Embryonic facial prominence (tissue), 1 donor: ENCODE data around the gene RXFP1.

ENCODE experiments used
- DNase-seq: peaks from one replicate; pipeline ENCODE4 v3.0.0-alpha.2; 2016; ENCODE audit errors: extremely low spot score

The RXFP1 gene

DNA sequence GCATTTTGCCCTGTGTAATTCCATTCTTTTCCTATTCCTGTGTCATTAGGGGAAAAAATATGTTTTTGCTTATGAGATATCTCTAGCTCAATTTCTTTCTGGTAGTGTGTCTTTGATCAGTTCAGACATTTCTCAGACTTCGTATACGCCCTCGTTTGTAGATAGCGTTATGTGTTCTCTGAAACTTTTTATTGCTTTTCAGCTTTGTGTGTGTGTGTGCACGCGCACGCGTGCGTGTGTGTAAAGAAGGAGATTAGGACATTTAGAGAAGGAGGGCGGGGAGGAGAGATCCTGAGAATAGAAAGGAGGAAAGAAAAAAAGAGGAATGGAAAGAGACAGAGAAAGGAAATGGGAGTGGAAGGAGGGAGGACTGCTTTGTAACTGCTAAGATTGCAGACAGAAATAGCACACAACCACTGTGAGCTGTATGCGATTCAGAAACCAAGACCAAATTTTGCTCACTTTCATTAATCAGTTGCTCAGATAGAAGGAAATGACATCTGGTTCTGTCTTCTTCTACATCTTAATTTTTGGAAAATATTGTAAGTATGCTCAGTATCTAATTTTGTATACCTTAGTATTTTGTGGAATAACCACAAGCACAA is at the start of gene RXFP1:
Gene RXFP1 (plus strand): TSS at position 399 of the 605 bp plus-strand sequence. CDS start 95 bp downstream, at position 494.
- no peak for DNase-seq

DNA sequence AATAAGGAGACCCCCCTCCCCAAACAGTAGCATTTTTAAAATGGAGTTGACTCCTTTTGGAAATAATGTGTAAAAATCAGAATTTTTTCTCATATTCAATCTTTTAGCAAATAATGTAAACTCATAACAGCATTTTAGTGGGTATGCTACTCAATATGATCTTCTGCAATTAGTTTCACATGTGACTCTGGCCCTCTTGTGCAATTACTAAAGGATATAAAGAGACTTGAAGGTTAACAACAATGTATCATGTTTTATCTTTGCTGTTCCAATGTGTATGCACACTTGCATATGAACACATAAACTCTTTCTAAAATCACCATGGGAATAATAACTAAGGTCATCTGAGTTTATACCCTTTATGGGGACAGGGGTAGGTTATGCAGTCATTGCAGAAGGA is 39.9 kb upstream of the RXFP1 start:
- DNase-seq, result no peak

DNA sequence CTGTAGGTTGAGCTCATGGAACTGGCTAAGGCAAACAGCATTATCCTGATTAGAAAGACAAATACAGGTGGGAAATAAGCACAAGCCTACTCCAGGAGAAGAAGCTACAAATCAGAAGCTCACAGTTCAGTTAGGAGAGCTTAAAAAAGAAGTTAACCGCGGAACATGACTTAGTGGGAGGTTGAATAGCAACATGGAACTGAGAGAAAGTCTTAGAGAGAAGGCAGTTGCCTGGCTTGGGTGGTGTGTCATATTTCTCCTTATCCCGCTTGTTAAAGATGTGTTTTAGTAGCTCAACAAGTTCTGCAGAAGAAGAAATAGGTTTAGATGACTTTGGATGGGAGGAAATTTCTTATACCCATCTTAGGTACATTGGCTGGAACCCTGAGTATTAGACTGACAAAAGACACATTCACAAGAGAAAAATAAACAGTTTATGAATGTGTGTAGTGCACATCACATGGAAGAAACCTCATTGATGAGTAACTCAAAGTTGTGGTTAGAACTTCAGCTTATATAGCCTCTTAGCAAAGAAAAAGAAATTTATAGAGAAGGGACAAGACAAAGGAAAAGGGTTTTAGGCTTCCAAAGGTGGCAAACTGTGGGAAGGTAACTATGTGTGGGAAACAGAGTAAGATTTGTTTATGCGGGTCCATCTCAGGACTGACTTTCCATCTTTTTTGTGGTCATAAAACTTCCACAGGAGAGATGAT is 37.4 kb upstream of the RXFP1 start:
- DNase-seq, result no peak

DNA sequence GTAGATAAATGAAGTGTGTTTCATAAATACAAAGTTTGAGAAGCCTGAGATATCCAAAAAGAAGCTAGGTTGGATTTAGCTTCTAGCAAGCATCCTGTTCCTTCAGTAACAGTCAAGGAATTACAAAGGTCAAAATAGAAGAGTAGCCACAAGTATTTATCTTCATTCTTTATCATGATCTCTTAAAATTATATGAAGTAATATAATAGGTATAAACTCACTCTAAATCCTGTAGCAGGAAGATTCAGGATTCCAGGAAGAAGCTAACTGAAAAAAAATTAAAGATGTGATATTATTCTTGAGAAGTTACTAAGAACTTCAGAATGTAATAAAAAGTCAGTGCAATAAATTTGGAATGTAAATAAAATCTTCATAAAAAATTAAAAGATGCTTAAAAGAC is 31.1 kb upstream of the RXFP1 start:
- no peak for DNase-seq

DNA sequence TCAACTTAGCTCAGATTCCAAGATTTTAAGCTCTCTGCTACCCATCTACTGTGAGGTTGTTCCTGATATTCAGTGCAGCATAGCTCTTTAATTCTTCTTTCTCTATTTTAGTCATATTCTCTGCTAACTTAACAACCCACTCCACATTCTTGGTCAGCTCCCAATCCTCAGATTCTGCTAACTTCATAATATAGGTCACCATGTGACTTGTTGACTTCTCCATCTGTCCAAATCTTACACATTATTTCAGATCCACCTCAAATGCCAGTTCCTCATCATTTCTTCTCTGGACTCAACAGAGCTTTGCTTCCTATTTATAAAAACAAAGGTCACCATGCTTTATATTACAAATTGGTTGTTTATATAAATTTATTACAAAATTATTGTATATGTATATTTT is 29.3 kb upstream of the RXFP1 start:
- DNase-seq, result no peak

DNA sequence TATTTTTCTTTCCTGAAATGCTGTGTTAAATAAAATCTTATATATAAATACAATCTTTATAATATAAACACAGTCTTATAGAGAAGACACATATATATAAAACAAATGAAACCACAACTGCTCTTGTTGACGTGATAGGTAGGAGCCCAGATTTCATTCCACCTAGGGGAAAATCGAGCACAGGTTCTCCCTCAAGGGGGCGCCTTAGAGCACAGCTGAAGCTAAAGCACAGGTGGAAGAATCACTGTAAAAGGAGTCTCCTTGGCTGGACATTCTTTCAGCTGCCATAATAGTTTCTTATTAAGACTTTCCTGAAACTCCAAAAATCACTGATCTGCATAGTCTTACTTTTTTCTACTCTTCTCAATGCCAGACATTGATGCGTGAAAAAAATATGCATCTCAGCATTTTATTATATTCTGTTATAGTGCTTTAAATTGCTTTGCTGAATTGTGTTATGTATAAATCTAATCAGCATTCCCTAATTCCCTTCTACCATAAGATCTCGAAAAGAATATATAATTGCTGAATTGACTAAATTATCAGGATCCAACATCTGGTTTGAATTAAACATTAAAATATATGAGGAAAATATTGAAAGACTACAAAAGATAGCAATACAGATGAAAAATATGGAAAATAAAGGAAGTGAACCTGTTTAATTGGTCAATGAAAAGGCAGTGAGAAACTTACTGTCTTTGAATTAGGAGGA is 25.5 kb upstream of the RXFP1 start:
- no peak for DNase-seq

DNA sequence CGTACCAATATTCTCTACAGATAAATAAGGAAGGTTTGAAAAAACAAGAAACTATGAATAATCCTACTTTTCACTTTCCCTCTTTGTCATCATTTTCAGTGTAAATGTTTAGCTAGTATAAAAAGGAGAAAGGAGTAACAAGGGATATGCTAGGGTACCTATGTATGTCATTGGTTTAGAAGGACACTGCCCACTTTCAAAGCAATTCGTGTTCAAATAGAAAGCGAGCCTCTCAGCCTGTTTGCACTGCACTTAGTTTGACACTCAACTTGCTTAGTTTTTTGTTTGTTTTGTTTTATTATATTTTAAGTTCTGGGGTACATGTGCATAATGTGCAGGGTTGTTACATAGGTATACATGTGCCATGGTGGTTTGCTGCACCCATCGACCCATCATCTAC is 21.6 kb upstream of the RXFP1 start:
- DNase-seq, result no peak

DNA sequence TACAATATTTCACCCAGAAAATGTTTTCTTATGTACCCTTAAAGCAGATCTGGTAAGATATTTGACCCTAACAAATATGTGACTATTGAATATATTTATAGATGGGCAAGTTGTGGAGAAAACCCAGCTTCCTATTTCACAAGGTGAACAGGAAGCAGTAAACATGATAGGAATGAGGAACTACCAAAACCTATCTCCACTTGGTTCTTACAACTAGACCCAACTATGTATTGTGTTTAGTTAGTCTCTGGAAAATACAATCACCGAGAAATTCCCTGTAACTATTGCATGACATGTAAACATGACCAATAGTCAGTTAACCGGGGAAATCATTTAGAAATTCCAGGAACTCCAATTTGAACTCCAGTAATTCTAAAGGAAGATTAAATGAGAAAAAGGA is 8.4 kb upstream of the RXFP1 start:
- no peak for DNase-seq

DNA sequence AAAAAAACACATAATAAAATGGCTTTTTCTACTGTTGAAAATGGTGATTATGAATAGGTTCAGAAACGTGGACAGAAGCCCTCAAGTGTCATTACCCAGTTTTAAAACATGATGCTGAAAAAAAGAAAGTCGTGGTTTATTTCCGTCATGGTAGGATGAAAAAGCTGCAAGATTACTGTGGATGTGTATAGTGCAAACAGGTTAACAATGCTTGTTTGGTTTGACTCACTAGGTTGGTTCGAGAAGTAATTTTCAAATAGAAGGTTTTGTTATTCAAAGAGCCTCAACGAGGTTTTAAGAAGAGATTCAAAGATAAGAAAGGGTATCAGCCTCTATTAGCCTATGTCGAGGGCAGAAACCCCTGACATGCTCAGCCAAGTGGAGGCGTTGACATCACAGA is 2.5 kb upstream of the RXFP1 start:
- no peak for DNase-seq

DNA sequence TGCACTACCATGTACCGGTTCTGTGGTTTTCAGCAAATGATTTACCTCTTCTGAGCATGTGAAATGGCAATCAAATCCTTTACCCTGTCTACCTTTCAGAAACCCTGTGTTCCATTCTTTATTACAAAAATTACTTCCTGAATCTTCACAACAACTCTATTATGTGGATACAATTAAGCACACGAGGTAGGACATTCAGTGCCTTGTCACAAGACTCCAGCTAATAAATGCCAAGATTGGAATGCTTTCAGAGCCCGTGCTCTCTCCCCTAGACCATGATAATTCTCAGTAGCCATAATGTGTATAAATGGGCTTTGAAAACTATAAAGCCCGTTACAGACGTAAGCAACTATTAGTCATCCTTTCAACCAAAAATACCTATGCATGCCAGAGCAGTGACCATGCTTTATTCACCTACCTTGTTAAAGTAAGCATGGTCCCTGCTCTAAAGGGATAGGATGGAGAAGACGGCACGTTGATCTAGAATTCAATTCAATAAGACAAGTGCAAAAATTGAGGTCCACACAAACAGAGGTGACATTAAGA is 2.4 kb downstream of the RXFP1 start:
- DNase-seq, result no peak

DNA sequence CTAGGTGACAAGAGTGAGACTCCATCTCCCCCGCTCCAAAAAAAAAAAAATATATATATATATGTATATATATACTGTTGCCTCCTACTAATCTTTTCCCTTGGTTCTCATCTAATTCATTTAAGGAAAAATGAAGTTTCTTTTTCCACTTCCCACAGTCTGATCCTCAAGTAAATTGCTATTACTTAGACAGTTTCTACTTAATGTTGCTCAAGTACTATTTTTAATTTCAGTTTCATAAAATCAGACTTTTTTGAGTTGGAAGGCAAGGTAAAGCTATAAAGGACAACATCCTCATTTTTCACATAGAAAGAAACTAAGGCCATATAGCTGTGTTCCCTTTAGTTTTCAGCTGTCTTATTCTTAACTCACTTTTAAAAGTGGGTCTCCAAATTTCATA is 5.8 kb downstream of the RXFP1 start:
- no peak for DNase-seq

DNA sequence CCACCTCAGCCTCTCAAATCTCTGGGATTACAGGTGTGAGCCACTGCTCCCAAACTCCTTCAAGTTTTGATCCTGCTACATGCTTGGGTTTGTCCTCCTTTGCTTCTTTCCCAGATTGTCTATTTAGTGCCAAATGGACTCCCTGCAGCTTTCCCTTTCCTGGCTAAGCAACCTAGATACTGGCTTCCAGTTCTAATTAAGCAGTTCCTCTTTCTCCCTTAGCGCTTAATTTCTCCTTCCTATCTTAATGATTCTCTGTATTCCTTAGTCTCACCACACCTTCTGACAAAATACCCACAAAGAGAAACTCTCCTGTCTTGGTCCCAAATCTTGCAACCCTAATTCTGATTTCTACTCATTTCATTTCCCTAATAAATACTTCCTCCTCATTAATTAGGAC is 7.8 kb downstream of the RXFP1 start:
- no peak for DNase-seq

DNA sequence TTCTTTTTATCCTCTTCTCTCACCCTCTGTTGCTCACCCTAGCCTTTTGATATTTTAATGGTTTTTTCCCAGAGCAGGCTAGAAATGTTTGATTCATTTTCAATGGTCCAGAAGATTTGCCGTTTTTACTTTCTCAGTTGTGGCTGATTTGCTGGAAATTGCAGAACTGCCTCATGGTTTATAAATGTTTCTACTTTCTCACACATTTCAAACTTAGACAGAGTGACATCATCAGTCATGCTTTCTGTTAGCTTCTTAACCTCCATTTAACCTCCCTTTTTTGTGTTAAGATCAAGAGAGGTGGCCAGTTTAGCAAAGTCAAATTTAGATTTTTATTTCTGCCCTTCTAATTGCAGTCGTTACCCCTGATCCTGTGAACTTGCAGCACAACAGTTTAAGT is 8.7 kb downstream of the RXFP1 start:
- DNase-seq, result no peak

DNA sequence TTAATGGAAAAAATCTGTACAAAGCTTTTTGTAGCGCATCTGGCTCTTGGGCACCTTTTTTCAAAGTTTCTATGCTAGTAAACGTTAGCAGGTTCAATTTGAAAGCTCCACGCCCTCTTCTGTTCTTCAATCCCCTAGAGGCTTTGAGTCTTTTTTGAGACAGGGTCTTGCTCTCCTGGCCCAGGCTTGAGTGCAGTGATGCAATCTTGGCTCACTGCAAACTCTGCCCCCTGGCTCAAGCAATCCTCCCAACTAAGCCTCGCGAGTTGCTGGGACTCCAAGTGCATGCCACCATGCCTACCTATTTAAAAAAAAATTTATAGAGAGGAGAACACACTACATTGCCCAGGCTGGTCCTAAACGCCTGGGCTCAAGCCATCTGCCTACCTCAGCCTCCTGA is 9.2 kb downstream of the RXFP1 start:
- no peak for DNase-seq

DNA sequence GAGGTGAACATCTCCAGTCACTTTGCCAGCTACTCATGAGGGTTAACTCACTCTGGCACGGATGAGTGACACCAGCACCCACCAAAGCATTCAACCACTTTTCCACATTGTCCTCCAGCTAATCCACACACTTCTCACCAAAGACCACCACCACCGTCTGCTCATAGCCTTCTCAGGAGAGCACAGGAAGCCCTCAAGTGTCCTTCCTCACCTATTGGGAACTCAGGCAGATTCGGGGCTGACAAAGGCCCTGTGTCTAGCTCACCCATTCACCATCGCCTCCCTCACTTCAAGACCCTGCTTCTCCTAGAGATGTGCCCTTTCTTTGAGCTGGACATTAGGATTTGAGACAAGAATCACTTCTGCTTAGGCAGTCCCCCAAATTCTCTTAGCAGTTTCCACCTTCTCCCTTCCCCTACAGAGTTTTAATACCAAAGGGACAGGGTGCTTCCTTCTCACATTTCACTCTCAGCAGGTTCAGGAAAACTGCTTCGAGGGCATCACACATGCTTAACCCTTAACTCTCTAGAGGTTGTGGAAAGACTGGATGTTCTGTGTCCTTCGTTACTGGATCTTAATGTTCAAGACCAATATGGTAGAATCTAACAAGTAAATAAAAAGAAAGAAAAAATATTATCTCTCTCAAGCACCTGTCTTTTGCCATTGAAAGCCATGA is 11.0 kb downstream of the RXFP1 start:
- DNase-seq, result no peak

DNA sequence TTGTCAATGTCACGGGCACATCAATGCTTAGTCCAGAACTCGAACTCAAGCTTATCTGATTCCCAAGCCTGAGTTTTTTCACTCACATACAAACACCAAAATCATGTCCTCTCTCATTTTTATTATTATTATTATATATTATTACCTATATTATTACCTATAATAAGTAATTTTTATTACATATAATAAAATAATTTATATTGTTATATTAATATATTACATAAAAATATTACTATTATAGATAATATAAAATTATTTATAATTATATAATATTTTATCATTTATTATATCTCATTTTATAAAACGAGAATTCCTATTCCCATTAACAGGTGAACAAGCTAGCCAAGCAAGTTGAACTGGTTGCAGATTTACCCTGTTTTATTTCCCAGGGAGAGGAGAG is 13.0 kb downstream of the RXFP1 start:
- no peak for DNase-seq

DNA sequence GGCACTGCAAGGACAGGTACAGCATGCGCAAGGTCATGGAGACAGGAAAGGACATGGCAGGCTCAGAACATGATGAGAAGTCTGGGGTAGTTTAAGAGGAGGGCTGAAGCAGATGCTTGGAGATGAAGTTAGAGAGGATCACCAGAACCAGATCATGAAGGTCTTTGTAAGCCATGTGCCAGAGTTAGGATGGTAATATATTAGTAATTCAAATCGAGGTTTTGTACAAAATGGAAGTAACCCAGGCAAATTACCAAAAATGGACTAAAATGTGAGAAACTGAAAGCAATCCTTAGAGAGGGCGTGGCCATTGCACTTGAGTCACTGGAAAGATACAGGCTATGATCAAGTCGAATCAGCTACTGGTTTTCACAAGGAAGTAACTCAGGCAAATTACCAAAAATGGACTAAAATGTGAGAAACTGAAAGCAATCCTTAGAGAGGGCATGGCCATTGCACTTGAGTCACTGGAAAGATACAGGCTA is 13.5 kb downstream of the RXFP1 start:
- DNase-seq, result no peak

DNA sequence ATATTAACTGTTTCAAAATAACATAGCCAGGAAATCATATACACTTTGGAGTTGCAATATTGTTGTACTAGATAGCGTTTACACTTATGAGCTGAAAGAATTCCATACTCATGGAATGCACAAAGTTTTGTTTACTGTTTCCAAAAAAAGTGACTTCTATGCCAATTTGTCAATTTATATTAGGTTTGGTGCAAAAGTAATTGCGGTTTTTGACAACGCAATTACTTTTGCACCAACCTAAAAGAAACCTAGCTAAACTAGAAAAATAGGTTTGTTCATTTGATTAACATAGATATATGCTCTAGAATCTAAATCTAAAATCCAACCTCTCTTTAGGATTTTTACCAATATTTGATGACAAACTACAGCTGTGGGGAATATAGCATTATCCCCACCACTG is 15.2 kb downstream of the RXFP1 start:
- no peak for DNase-seq

DNA sequence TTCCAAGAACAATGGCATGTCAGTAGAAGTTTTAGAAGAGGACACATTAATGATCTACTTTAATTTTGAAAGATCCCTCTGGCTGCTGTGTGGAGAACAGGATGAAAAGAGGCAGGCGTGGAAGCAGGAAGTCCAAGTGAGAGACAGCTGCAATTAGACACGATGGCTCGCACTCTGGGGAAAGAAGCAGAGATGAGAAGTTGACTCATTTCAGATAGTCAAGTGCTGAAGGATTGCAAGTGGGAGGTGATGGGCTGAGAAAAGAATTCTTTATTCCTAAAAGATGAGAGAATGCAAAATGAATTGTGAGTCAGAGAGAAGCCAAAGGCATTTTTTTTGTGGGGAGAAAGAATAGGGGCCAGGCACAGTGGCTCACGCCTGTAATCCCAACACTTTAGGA is 16.5 kb downstream of the RXFP1 start:
- DNase-seq, result no peak

DNA sequence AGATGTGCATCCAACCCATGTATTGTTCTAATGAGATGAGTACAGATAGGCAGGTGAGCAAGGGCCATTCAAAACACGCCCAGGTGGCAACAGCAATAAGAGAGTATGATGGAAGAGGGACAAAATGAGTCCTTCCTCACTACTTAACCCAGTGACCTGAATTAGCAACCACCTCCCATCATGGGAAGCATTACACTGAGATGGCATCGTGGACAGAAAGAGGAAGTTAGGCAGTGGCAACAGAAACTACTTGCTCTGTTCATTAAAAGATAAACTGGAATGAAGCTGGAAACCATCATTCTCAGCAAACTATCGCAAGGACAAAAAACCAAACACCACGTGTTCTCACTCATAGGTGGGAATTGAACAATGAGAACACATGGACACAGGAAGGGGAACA is 17.2 kb downstream of the RXFP1 start:
- no peak for DNase-seq

DNA sequence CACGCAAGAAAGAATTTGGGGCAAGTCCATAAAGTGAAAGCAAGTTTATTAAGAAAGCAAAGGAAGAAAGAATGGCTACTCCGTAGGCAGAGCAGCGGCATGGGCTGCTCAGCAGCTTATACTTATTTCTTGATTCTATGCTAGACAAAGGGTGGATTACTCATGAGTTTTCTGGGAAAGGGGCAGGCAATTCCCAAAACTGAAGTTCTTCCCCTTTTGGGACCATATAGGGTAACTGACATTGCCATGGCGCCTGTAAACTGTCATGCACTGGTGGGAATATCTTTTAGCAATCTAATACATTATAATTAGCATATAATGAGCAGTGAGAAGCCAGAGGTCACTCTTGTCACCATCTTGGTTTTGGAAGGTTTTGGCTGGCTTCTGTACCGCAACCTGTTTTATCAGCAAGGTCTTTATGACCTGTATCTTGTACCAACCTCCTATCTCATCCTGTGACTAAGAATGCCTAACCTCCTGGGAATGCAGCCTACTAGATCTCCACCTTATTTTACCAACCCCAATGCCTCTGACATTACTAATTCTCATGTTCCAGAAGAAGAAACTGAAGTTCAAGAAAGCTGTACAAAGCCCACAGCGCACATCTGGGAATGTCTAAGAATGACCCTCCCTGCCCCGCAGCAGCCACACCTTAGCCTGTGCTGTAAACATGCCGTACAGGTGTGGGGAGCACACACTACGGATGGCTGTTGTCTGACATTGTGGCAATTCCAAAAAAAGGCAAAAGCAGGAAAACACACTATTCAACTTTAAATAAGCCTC is 18.6 kb downstream of the RXFP1 start:
- no peak for DNase-seq
